Measurements from ENCODE around the gene DLK1. TPM values are rescaled to one million over a fixed set of nuclear protein-coding genes. Genes with fewer than 3 reads are reported as not detected.

DLK1 gene
- total RNA-seq (2012; rRNA removed) (under 0.01 TPM in 1 of 2 replicates, not detected in the other), polyA plus RNA-seq (2012; rRNA removed) (0.07 TPM in 1 of 2 replicates, not detected in the other), Bru-seq, nascent RNA (percentile 11 among the genes with signal in this experiment), BruChase-seq, experiment 1, labeled RNA remaining after a 6-hour chase (not detected), BruChase-seq, experiment 2, labeled RNA remaining after a 2-hour chase (not detected)
- 0.03 and 0.28 TPM in 2 replicates for polyA plus RNA-seq (2012; cell fraction: cytosol; rRNA removed)
- polyA plus RNA-seq (2012; cell fraction: nucleus; rRNA removed; ENCODE audit: low replicate concordance), result 0.09 TPM in 1 of 2 replicates, not detected in the other
- long read RNA-seq, full-length matches to known transcripts, result 3 of 6 reads
- long read RNA-seq, partial matches to known transcripts, result 1 of 6 reads
- long read RNA-seq, other reads (novel, unspliced or antisense), result 2 of 6 reads

DNA sequence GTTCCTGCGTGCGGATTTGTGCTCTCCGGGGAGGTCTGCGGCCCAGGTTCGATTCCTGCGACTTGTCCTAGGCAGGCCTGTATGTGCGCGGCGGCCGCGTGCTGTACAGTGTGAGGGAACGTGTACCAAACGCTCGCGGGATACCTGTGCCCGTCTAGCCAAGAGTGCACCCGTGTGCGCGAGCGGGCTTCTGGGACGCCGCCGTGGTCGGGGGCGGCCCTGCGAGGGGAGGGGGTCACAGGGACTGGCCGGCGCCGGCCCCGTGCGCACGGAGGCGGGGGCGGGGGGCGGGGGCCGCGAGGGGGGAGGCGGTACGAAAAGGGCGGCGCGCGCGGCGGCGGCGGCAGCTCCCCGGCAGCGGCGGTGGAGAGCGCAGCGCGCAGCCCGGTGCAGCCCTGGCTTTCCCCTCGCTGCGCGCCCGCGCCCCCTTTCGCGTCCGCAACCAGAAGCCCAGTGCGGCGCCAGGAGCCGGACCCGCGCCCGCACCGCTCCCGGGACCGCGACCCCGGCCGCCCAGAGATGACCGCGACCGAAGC lies at the start of gene DLK1:
Gene DLK1 (plus strand): TSS at position 343 of the 536 bp plus-strand sequence. CDS start 177 bp downstream, at position 520.
- no peak within 1 kb of the TSS for H2BK15ac ChIP-seq (ENCODE audit: low read depth, low read length)
- no peak within 1 kb of the TSS for H3K23ac ChIP-seq (ENCODE audit: low read depth, low read length)
- H3K4me1 ChIP-seq (ENCODE audit: control insufficient read depth, insufficient read depth, low read length), result no peaks in the 10 kb centered on the region
- H3K14ac ChIP-seq (replicated peaks; ENCODE audit: low read depth, low read length), result no peak within 1 kb of the TSS
- H3K4ac ChIP-seq (ENCODE audit: low read depth, low read length), result no peak within 1 kb of the TSS
- no peak within 1 kb of the TSS for H3K27ac ChIP-seq (ENCODE audit: insufficient read depth, low read length)
- POLR2A ChIA-PET (ENCODE audit: unreplicated experiment), result no interaction called here
- H3K56ac ChIP-seq (ENCODE audit: extremely low read depth, insufficient read depth, low read length), result no peak within 1 kb of the TSS
- H3K9me3 ChIP-seq (ENCODE audit: control insufficient read depth, insufficient read depth, low read length), result no peaks in the 10 kb centered on the region; the same call in 1 of the 2 replicates
- WGBS, 2 experiments (ENCODE audit: extremely low coverage in 2 of 2, insufficient read length in 1 of 2), result 2% methylated on average over 27 of the region's 77 CpGs; no CpG with 5 or more reads in 1 of the 2 experiments
- H2AK5ac ChIP-seq (ENCODE audit: low read depth, low read length), result no peak within 1 kb of the TSS
- dilution Hi-C loops (cut with HindIII; ENCODE audit: low sequenced_read_pairs, unreplicated experiment) (no loop called here), in situ Hi-C loops (cut with MboI; ENCODE audit: low sequenced_read_pairs) (no loop called here), intact Hi-C loops (cut with micrococcal nuclease) (no loop called here)
- H4K20me1 ChIP-seq (ENCODE audit: insufficient read depth, low read length), result no peaks in the 10 kb centered on the region; the same call in 1 of the 2 replicates
- H4K8ac ChIP-seq (ENCODE audit: low read depth in 2 of 2, low read length in 2 of 2), result no peak within 1 kb of the TSS
- H3K4me3 ChIP-seq (ENCODE audit: insufficient read depth, low read depth, low read length), result no peak within 1 kb of the TSS
- no peak within 1 kb of the TSS for H2AK9ac ChIP-seq (replicated peaks; ENCODE audit: low read depth, low read length, poor library complexity)
- H4K91ac ChIP-seq (ENCODE audit: insufficient read depth, low read depth, low read length), result no peak within 1 kb of the TSS
- BruUV-seq (replicated peaks), result no TSS peak
- no peak within 1 kb of the TSS for H2BK120ac ChIP-seq (ENCODE audit: low read depth, low read length)
- peak within 1 kb of the TSS; percentile 0 for H2AFZ ChIP-seq (replicated peaks; ENCODE audit: low read length, poor library complexity)
- H4K5ac ChIP-seq (ENCODE audit: low read depth, low read length), result no peak within 1 kb of the TSS
- H3K9ac ChIP-seq (ENCODE audit: low read depth, low read length), result no peak within 1 kb of the TSS
- no peak for ATAC-seq (ENCODE audit: low read depth)
- H3K79me1 ChIP-seq (ENCODE audit: low read depth in 1 of 2, low read length in 2 of 2), result no peaks in the 10 kb centered on the region
- no peak within 1 kb of the TSS for H3K18ac ChIP-seq (ENCODE audit: low read depth, low read length)
- TF ChIP-seq MXI1 (IDR thresholded peaks at IDR 0.05; ENCODE audit: borderline replicate concordance, low read depth, low read length) (no peak), MAFK (IDR thresholded peaks at IDR 0.05; ENCODE audit: low read depth, low read length) (no peak), POLR2A (IDR thresholded peaks at IDR 0.05; ENCODE audit: low read depth, low read length) (no peak), CEBPB (IDR thresholded peaks at IDR 0.05; ENCODE audit: low read depth, low read length) (no peak), NFE2L2 (IDR thresholded peaks at IDR 0.05; ENCODE audit: low read depth, low read length) (no peak), BHLHE40 (IDR thresholded peaks at IDR 0.05; ENCODE audit: low read depth, low read length) (no peak), CHD1 (IDR thresholded peaks at IDR 0.05; ENCODE audit: low read depth, low read length) (no peak), MAZ (IDR thresholded peaks at IDR 0.05; ENCODE audit: borderline replicate concordance, low read depth, low read length) (no peak), SMC3 (IDR thresholded peaks at IDR 0.05; ENCODE audit: low read depth, low read length) (no peak), RCOR1 (IDR thresholded peaks at IDR 0.05; ENCODE audit: insufficient replicate concordance, low read length) (no peak), RAD21 (IDR thresholded peaks at IDR 0.05; ENCODE audit: low read length) (no peak), FOS (IDR thresholded peaks at IDR 0.05; ENCODE audit: low read depth, low read length) (no peak)
- TF ChIP-seq, protein P1, sequence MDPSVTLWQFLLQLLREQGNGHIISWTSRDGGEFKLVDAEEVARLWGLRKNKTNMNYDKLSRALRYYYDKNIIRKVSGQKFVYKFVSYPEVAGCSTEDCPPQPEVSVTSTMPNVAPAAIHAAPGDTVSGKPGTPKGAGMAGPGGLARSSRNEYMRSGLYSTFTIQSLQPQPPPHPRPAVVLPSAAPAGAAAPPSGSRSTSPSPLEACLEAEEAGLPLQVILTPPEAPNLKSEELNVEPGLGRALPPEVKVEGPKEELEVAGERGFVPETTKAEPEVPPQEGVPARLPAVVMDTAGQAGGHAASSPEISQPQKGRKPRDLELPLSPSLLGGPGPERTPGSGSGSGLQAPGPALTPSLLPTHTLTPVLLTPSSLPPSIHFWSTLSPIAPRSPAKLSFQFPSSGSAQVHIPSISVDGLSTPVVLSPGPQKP (IDR thresholded peaks at IDR 0.05; ENCODE audit: borderline replicate concordance, low read depth, low read length), result no peak
- TF ChIP-seq, protein P2, sequence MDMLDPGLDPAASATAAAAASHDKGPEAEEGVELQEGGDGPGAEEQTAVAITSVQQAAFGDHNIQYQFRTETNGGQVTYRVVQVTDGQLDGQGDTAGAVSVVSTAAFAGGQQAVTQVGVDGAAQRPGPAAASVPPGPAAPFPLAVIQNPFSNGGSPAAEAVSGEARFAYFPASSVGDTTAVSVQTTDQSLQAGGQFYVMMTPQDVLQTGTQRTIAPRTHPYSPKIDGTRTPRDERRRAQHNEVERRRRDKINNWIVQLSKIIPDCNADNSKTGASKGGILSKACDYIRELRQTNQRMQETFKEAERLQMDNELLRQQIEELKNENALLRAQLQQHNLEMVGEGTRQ (IDR thresholded peaks at IDR 0.05; ENCODE audit: low read depth, low read length), result no peak
- no peak within 1 kb of the TSS for H2BK5ac ChIP-seq (ENCODE audit: low read depth, low read length, poor library complexity, severe bottlenecking)
- H2BK20ac ChIP-seq (ENCODE audit: low read depth, low read length), result no peak within 1 kb of the TSS
- H3K4me2 ChIP-seq (ENCODE audit: low read depth, low read length), result no peak within 1 kb of the TSS
- CTCF ChIA-PET, result no interaction called here
- no peak for DNase-seq
- H3K36me3 ChIP-seq (ENCODE audit: control insufficient read depth, insufficient read depth, low read length), result no peaks in the 10 kb centered on the region
- H3K27me3 ChIP-seq (ENCODE audit: control insufficient read depth, insufficient read depth, low read length), result peaks cover 90% of the 10 kb centered on the region
- H3K9me1 ChIP-seq (ENCODE audit: insufficient read depth, low read length), result no peaks in the 10 kb centered on the region
